ENCODE data around the gene TCEA2. TPM values are rescaled to one million over a fixed set of nuclear protein-coding genes. Genes with fewer than 3 reads are reported as not detected.

TCEA2 gene
- total and polyA plus RNA-seq, 2 of the 13 experiments (the other 11 are each of a cell fraction or from before 2014, with no cell fraction given) = 28.1 to 33.7 TPM

DNA sequence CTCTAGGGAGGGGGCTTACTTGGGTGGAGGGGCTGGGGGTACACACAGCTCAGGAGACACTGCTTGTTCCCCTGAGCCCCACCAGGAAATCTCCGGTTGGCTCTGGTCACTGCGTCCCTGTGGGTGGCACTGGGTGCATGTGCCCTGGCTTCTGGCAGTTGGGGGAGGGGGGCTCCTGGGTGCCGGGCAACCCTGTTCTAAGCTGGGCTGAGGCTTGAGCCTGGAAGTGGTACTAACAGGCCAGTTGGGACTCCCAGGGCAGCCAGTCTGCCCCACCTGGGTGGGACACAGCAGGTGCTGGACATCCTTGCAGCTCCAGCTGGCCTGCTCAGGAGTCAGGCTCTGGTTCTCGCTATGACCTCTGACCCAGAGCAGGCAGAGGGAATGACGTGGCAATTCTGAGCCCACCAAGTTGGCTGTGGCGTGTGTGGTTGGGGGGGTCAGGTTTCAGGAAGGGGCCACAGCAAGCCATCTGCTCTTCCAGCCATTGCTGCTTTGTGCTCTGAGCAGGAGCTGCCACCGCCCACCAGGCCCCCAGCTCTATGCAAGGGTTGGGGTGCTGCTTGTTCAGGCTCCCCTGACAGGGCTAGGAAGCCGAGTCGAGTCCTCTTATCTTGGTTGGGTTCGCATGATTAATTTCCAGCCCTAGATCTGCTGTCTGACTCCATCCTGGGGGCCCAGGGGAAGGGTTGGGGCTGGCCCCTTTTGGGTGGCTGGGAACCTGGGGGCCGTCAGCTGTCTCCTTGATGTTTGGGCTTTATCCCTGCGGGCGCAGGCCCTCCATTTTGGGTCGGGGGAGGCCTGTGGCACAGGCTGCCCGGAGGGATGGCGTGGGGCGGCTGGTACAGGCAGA lies 26.4 kb upstream of the TCEA2 start (continued):
- TF ChIP-seq, protein P1, sequence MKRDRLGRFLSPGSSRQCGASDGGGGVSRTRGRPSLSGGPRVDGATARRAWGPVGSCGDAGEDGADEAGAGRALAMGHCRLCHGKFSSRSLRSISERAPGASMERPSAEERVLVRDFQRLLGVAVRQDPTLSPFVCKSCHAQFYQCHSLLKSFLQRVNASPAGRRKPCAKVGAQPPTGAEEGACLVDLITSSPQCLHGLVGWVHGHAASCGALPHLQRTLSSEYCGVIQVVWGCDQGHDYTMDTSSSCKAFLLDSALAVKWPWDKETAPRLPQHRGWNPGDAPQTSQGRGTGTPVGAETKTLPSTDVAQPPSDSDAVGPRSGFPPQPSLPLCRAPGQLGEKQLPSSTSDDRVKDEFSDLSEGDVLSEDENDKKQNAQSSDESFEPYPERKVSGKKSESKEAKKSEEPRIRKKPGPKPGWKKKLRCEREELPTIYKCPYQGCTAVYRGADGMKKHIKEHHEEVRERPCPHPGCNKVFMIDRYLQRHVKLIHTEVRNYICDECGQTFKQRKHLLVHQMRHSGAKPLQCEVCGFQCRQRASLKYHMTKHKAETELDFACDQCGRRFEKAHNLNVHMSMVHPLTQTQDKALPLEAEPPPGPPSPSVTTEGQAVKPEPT (CRISPR knock-in tag; IDR thresholded peaks at IDR 0.05; ENCODE audit: low read depth) = no peak
- TF ChIP-seq ZNF562 (CRISPR knock-in tag; IDR thresholded peaks at IDR 0.05; ENCODE audit: borderline replicate concordance) (no peak), ATAD3A (CRISPR knock-in tag; IDR thresholded peaks at IDR 0.05) (peak; percentile 35; the same call in 1 of the 2 replicates), ARHGAP35 (CRISPR knock-in tag; IDR thresholded peaks at IDR 0.05; ENCODE audit: borderline replicate concordance) (no peak), KLF9 (CRISPR knock-in tag; IDR thresholded peaks at IDR 0.05; ENCODE audit: low read depth) (no peak), ZNF296 (CRISPR knock-in tag; conservative IDR thresholded peaks at IDR 0.05) (no peak; the same call in 1 of the 2 replicates), ZNF563 (CRISPR knock-in tag; IDR thresholded peaks at IDR 0.05) (peak; percentile 94; the same call in 1 of the 2 replicates), SIX1 (CRISPR knock-in tag; IDR thresholded peaks at IDR 0.05; ENCODE audit: borderline replicate concordance) (peak; percentile 68), RFX3 (CRISPR knock-in tag; IDR thresholded peaks at IDR 0.05) (no peak; the same call in 1 of the 2 replicates), ZNF232 (CRISPR knock-in tag; IDR thresholded peaks at IDR 0.05; ENCODE audit: borderline replicate concordance) (peak; percentile 11; the same call in 1 of the 2 replicates), CENPX (CRISPR knock-in tag; IDR thresholded peaks at IDR 0.05) (no peak), NR2C2 (CRISPR knock-in tag; IDR thresholded peaks at IDR 0.05; ENCODE audit: borderline replicate concordance) (peak; percentile 97), RFXANK (CRISPR knock-in tag; IDR thresholded peaks at IDR 0.05) (0 out of 2 replicates have a peak, but pooled peaks have one; percentile 25), ZNF549 (CRISPR knock-in tag; IDR thresholded peaks at IDR 0.05) (no peak), ZNF556 (CRISPR knock-in tag; IDR thresholded peaks at IDR 0.05; ENCODE audit: borderline replicate concordance) (no peak)
- TF ChIP-seq, protein P2, sequence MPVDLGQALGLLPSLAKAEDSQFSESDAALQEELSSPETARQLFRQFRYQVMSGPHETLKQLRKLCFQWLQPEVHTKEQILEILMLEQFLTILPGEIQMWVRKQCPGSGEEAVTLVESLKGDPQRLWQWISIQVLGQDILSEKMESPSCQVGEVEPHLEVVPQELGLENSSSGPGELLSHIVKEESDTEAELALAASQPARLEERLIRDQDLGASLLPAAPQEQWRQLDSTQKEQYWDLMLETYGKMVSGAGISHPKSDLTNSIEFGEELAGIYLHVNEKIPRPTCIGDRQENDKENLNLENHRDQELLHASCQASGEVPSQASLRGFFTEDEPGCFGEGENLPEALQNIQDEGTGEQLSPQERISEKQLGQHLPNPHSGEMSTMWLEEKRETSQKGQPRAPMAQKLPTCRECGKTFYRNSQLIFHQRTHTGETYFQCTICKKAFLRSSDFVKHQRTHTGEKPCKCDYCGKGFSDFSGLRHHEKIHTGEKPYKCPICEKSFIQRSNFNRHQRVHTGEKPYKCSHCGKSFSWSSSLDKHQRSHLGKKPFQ (CRISPR knock-in tag; IDR thresholded peaks at IDR 0.05; ENCODE audit: insufficient replicate concordance) = peak; percentile 25
